ENCODE measurements around the gene IL17D.

DNA sequence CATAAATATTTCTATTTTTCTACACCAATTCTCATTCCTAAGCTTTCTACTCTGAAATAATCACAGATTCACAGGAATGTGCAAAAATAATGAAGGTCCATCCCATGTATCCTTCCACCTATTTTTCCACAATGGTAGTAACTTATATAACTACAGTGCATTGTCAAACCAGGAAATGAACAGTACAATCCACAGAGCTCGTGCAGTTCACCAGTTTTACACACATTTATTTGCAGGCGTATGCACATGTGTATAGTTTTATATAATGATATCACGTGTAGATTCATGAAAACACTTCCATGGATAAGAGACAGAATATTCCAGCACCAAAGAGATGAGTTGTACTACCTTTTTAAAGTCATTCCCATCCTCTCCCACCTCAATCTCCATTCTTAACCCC, 57.4 kb downstream of the IL17D start:
- TF ChIP-seq, protein P1, sequence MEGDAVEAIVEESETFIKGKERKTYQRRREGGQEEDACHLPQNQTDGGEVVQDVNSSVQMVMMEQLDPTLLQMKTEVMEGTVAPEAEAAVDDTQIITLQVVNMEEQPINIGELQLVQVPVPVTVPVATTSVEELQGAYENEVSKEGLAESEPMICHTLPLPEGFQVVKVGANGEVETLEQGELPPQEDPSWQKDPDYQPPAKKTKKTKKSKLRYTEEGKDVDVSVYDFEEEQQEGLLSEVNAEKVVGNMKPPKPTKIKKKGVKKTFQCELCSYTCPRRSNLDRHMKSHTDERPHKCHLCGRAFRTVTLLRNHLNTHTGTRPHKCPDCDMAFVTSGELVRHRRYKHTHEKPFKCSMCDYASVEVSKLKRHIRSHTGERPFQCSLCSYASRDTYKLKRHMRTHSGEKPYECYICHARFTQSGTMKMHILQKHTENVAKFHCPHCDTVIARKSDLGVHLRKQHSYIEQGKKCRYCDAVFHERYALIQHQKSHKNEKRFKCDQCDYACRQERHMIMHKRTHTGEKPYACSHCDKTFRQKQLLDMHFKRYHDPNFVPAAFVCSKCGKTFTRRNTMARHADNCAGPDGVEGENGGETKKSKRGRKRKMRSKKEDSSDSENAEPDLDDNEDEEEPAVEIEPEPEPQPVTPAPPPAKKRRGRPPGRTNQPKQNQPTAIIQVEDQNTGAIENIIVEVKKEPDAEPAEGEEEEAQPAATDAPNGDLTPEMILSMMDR (IDR thresholded peaks at IDR 0.05), result no peak
- TF ChIP-seq ZNF423 (CRISPR knock-in tag; IDR thresholded peaks at IDR 0.05), result no peak
- no peak for TF ChIP-seq STAT6 (CRISPR knock-in tag; conservative IDR thresholded peaks at IDR 0.05; ENCODE audit: low read depth)
- TF ChIP-seq NR3C1 (CRISPR knock-in tag; conservative IDR thresholded peaks at IDR 0.05; ENCODE audit: low read depth), result no peak
- TF ChIP-seq, protein P2, sequence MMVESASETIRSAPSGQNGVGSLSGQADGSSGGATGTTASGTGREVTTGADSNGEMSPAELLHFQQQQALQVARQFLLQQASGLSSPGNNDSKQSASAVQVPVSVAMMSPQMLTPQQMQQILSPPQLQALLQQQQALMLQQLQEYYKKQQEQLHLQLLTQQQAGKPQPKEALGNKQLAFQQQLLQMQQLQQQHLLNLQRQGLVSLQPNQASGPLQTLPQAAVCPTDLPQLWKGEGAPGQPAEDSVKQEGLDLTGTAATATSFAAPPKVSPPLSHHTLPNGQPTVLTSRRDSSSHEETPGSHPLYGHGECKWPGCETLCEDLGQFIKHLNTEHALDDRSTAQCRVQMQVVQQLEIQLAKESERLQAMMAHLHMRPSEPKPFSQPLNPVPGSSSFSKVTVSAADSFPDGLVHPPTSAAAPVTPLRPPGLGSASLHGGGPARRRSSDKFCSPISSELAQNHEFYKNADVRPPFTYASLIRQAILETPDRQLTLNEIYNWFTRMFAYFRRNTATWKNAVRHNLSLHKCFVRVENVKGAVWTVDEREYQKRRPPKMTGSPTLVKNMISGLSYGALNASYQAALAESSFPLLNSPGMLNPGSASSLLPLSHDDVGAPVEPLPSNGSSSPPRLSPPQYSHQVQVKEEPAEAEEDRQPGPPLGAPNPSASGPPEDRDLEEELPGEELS (CRISPR knock-in tag; IDR thresholded peaks at IDR 0.05), result no peak
- no peak for TF ChIP-seq HMGXB4 (CRISPR knock-in tag; IDR thresholded peaks at IDR 0.05)
- TF ChIP-seq, protein P3, sequence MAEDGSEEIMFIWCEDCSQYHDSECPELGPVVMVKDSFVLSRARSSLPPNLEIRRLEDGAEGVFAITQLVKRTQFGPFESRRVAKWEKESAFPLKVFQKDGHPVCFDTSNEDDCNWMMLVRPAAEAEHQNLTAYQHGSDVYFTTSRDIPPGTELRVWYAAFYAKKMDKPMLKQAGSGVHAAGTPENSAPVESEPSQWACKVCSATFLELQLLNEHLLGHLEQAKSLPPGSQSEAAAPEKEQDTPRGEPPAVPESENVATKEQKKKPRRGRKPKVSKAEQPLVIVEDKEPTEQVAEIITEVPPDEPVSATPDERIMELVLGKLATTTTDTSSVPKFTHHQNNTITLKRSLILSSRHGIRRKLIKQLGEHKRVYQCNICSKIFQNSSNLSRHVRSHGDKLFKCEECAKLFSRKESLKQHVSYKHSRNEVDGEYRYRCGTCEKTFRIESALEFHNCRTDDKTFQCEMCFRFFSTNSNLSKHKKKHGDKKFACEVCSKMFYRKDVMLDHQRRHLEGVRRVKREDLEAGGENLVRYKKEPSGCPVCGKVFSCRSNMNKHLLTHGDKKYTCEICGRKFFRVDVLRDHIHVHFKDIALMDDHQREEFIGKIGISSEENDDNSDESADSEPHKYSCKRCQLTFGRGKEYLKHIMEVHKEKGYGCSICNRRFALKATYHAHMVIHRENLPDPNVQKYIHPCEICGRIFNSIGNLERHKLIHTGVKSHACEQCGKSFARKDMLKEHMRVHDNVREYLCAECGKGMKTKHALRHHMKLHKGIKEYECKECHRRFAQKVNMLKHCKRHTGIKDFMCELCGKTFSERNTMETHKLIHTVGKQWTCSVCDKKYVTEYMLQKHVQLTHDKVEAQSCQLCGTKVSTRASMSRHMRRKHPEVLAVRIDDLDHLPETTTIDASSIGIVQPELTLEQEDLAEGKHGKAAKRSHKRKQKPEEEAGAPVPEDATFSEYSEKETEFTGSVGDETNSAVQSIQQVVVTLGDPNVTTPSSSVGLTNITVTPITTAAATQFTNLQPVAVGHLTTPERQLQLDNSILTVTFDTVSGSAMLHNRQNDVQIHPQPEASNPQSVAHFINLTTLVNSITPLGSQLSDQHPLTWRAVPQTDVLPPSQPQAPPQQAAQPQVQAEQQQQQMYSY (CRISPR knock-in tag; IDR thresholded peaks at IDR 0.05), result no peak
